AG04450 (cell line): ENCODE measurements around the gene LAMA2. TPM values are rescaled to one million over a fixed set of nuclear protein-coding genes. Genes with fewer than 3 reads are reported as not detected.
A peak's percentile ranks its signal among the peaks of the same experiment; 100 is the strongest.

Experiments used
- CTCF ChIA-PET: fragments of 300-600, 350-600 bp; formaldehyde crosslinking; extraction: SDS; loops from one replicate; lab custom pipeline; 2022; ENCODE audit warnings: antibody characterized with exemption, inconsistent platforms; lab: Charles Lee
- POLR2A ChIA-PET: fragments of 350-600 bp; formaldehyde crosslinking; extraction: SDS; loops from one replicate; lab custom pipeline; 2021; ENCODE audit warnings: antibody characterized with exemption, inconsistent platforms; lab: Yijun Ruan, JAX
- DNase-seq: peaks from one replicate; pipeline ENCODE4 v3.0.0-alpha.2; 2011; ENCODE audit warnings: low read depth, low spot score
- H3K27ac ChIP-seq: one replicate; pipeline ENCODE4 v1.5.1; 2012; ENCODE audit warnings: low read depth, low read length, control low read depth
- H3K27me3 ChIP-seq: one replicate; pipeline ENCODE4 v1.6.0; 2012; ENCODE audit warnings: low read length; ENCODE audit not compliant: control insufficient read depth, insufficient read depth
- H3K4me3 ChIP-seq: 2 replicates; pipeline ENCODE4 v1.5.1; 2011; ENCODE audit warnings: mild to moderate bottlenecking, low read depth, low read length, control low read depth
- H3K9me3 ChIP-seq: 2 replicates; pipeline ENCODE4 v1.5.1; 2012; ENCODE audit warnings: low read length; ENCODE audit not compliant: control insufficient read depth, insufficient read depth
- CTCF ChIP-seq: IDR thresholded peaks from 2 replicates; pipeline ENCODE4 v1.5.1; 2011; ENCODE audit warnings: low read depth, low read length, control low read depth, inconsistent platforms
- polyA plus RNA-seq: library from polyadenylated mRNA; depleted of rRNA; stranded (reverse); fragments of >200 nt; gene quantifications from 2 replicates; pipeline ENCODE4 v1.2.3, GENCODE V29; 2011

LAMA2 gene
- polyA plus RNA-seq, 1 experiment: 33.0 TPM

GRCh38 chr6:129516787-129517186, 633.8 kb downstream of the LAMA2 start:
- no peak for DNase-seq
- no peak overlapping the region for H3K27ac ChIP-seq
- ChIA-PET POLR2A (interaction anchor here (0.7 kb wide), 1 partner anchor 19 kb away, joined by 3 read pairs; no protein-coding TSS in a partner anchor), CTCF (interaction anchor here (1.3 to 2.3 kb wide), 5 partner anchors 8 to 81 kb away, joined by 3 to 6 read pairs (median 4); no protein-coding TSS in a partner anchor)
- TF ChIP-seq CTCF: no peak
- no peak overlapping the region for H3K4me3 ChIP-seq
- no peaks in the 10 kb centered on the region for H3K27me3 ChIP-seq
- H3K9me3 ChIP-seq: no peaks in the 10 kb centered on the region

DNA sequence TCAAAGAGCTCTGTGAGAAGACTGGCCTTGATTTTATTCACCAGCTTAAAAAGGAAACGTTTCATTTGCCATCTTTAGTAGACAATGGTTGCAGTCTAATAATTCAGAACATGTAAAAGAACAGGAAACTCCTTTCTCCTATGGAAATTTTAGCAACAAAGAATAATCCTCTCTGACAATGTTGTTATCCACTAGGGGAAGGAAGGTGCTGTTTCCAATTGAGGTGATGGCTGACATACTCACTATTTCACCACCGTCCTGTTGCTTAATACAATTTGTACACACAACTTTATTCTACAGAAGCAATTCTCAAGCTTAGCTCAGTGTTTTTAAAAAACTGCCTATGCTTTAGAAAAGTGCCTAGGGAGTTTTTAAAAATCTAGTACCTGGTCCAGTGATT, 634.4 kb downstream of the LAMA2 start:
- Histone ChIP-seq H3K27ac (no peak overlapping the region), H3K4me3 (no peak overlapping the region), H3K9me3 (no peaks in the 10 kb centered on the region), H3K27me3 (no peaks in the 10 kb centered on the region)
- ChIA-PET POLR2A (interaction anchor here (0.7 kb wide), 1 partner anchor 18 kb away, joined by 3 read pairs; no protein-coding TSS in a partner anchor), CTCF (interaction anchor here (1.3 to 2.3 kb wide), 5 partner anchors 8 to 81 kb away, joined by 3 to 6 read pairs (median 4); no protein-coding TSS in a partner anchor)
- DNase-seq: no peak
- 0 out of 2 replicates have a peak, but pooled peaks have one; percentile 5 for TF ChIP-seq CTCF

GRCh38 chr6:129519750-129520149, 636.8 kb downstream of the LAMA2 start:
- H3K27ac ChIP-seq: no peak overlapping the region
- ChIA-PET CTCF (no interaction called here), POLR2A (no interaction called here)

DNA sequence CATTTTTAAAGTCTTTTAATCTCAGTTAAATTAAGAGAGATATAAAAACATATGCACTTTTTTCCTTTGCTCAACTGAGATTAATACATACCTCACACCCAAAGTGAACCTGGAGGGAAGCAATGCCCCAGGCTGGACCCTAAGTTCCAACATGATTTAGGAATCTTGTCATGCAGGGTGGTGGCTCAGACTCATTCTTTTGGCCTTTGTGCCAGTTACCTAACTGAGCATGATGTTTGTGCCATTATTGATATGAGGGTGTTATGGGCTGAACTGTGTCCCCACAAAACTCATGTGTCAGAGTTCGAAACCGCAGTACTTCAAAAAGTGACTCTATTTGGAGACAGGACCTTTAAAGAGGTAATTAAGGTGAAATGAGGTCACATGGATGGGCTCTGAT, 639.0 kb downstream of the LAMA2 start:
- no peaks in the 10 kb centered on the region for H3K9me3 ChIP-seq
- ChIA-PET POLR2A (no interaction called here), CTCF (no interaction called here)
- no peak overlapping the region for H3K27ac ChIP-seq
- DNase-seq: no peak
- no peak overlapping the region for H3K4me3 ChIP-seq
- no peaks in the 10 kb centered on the region for H3K27me3 ChIP-seq
- TF ChIP-seq CTCF: no peak

More at GRCh38 chr6:129519750-129520149, 636.8 kb downstream of the LAMA2 start:
- DNase-seq: no peak
- H3K27me3 ChIP-seq: no peaks in the 10 kb centered on the region
- no peak for TF ChIP-seq CTCF
- H3K9me3 ChIP-seq: no peaks in the 10 kb centered on the region
- no peak overlapping the region for H3K4me3 ChIP-seq

GRCh38 chr6:129523816-129524215, 640.9 kb downstream of the LAMA2 start:
- no peak overlapping the region for H3K27ac ChIP-seq
- no peak for TF ChIP-seq CTCF
- POLR2A ChIA-PET: no interaction called here
- no peaks in the 10 kb centered on the region for H3K9me3 ChIP-seq
- no peak overlapping the region for H3K4me3 ChIP-seq
- H3K27me3 ChIP-seq: no peaks in the 10 kb centered on the region
- no peak for DNase-seq
- CTCF ChIA-PET: interaction anchor here (0.6 kb wide), 1 partner anchor 153 kb away, joined by 3 read pairs; no protein-coding TSS in a partner anchor
